DND-41 (cell line): ENCODE data around the gene OPCML.

Source experiments
- ATAC-seq: fragments of 200-7000 bp; cut with Tn5 transposase; 3 replicates; pipeline ENCODE4 v1.9.1; 2021; ENCODE audit warnings: low read depth; ENCODE audit not compliant: insufficient read depth
- DNase-seq: peaks from one replicate; pipeline ENCODE4 v3.0.0-alpha.2; 2020
- H2AFZ ChIP-seq: 2 replicates; pipeline ENCODE4 v1.6.0; 2012; ENCODE audit warnings: low read depth, low read length
- H3K27ac ChIP-seq: 2 replicates; pipeline ENCODE4 v1.5.1; 2012; ENCODE audit warnings: low read length, inconsistent platforms
- H3K27me3 ChIP-seq: fragments of 200-600 bp; sonication (generic); 2 replicates; pipeline ENCODE4 v1.6.0; 2012; ENCODE audit warnings: low read length, mild to moderate bottlenecking, inconsistent platforms; ENCODE audit not compliant: insufficient read depth, poor library complexity
- H3K36me3 ChIP-seq: 2 replicates; pipeline ENCODE4 v1.5.1; 2012; ENCODE audit warnings: low read length, inconsistent platforms; ENCODE audit not compliant: insufficient read depth
- H3K4me1 ChIP-seq: 2 replicates; pipeline ENCODE4 v1.5.1; 2012; ENCODE audit warnings: mild to moderate bottlenecking, low read length; ENCODE audit not compliant: insufficient read depth
- H3K4me2 ChIP-seq: 2 replicates; pipeline ENCODE4 v1.6.0; 2012; ENCODE audit warnings: mild to moderate bottlenecking, moderate library complexity, low read length, inconsistent platforms; ENCODE audit not compliant: insufficient read depth
- H3K4me3 ChIP-seq, 2 experiments: fragments of 200-600 bp in 1 of 2; shearing (Covaris generic) in 1 of 2; 2 replicates each; pipeline ENCODE4 v1.5.1; 2012 to 2016; ENCODE audit warnings: inconsistent platforms in 2 of 2, low read length in 2 of 2, mild to moderate bottlenecking in 2 of 2, low read depth in 1 of 2, moderate library complexity in 1 of 2
- H3K79me2 ChIP-seq: 2 replicates; pipeline ENCODE4 v1.6.0; 2012; ENCODE audit warnings: low read length, inconsistent platforms; ENCODE audit not compliant: insufficient read depth
- H3K9ac ChIP-seq: 2 replicates; pipeline ENCODE4 v1.6.0; 2012; ENCODE audit warnings: low read depth, mild to moderate bottlenecking, inconsistent platforms, low read length, moderate library complexity
- H3K9me3 ChIP-seq: 2 replicates; pipeline ENCODE4 v1.5.1; 2012; ENCODE audit warnings: low read length, moderate library complexity, mild to moderate bottlenecking, inconsistent platforms; ENCODE audit not compliant: insufficient read depth, severe bottlenecking
- H4K20me1 ChIP-seq: 2 replicates; pipeline ENCODE4 v1.6.0; 2012; ENCODE audit warnings: low read length; ENCODE audit not compliant: insufficient read depth
- CTCF ChIP-seq: IDR thresholded peaks from 2 replicates; pipeline ENCODE4 v1.5.1; 2012; ENCODE audit warnings: borderline replicate concordance, low read length, moderate library complexity, mild to moderate bottlenecking; ENCODE audit not compliant: poor library complexity, severe bottlenecking; ENCODE audit errors: extremely low read depth
- EZH2 ChIP-seq: IDR thresholded peaks from 3 replicates; pipeline ENCODE4 v1.6.1; 2012; ENCODE audit warnings: borderline replicate concordance, low read depth, mild to moderate bottlenecking, moderate library complexity, low read length, inconsistent platforms; ENCODE audit not compliant: severe bottlenecking

OPCML gene

GRCh38 chr11:133004369-133004768, 527.9 kb downstream of the OPCML start:
- H3K27me3 ChIP-seq, result peaks cover 3% of the 10 kb centered on the region
- H3K36me3 ChIP-seq, result no peaks in the 10 kb centered on the region
- no peaks in the 10 kb centered on the region for H3K4me1 ChIP-seq
- no peaks in the 10 kb centered on the region for H3K79me2 ChIP-seq
- DNase-seq, result no peak
- no peak overlapping the region for H3K4me3 ChIP-seq
- H3K9me3 ChIP-seq, result peaks cover 10% of the 10 kb centered on the region
- H3K4me2 ChIP-seq, result no peak overlapping the region
- H3K27ac ChIP-seq, result no peak overlapping the region
- ATAC-seq, result no peak
- H2AFZ ChIP-seq, result no peak overlapping the region
- H3K9ac ChIP-seq, result no peak overlapping the region
- TF ChIP-seq CTCF (no peak), EZH2 (no peak)
- no peaks in the 10 kb centered on the region for H4K20me1 ChIP-seq

GRCh38 chr11:132999516-132999915, 532.8 kb downstream of the OPCML start:
- Histone ChIP-seq H3K4me2 (no peak overlapping the region), H3K4me1 (no peaks in the 10 kb centered on the region), H3K4me3 (no peak overlapping the region), H3K36me3 (no peaks in the 10 kb centered on the region), H3K9me3 (no peaks in the 10 kb centered on the region), H3K27ac (no peak overlapping the region), H3K27me3 (no peaks in the 10 kb centered on the region), H3K9ac (no peak overlapping the region), H4K20me1 (no peaks in the 10 kb centered on the region), H3K79me2 (no peaks in the 10 kb centered on the region), H2AFZ (no peak overlapping the region)
- no peak for TF ChIP-seq CTCF
- no peak for TF ChIP-seq EZH2
- DNase-seq, result no peak
- no peak for ATAC-seq

GRCh38 chr11:132999031-132999430, 533.3 kb downstream of the OPCML start:
- ATAC-seq (no peak), DNase-seq (no peak)
- H3K27ac ChIP-seq, result no peak overlapping the region

More at GRCh38 chr11:132999031-132999430, 533.3 kb downstream of the OPCML start:
- H3K4me2 ChIP-seq, result no peak overlapping the region
- no peaks in the 10 kb centered on the region for H3K36me3 ChIP-seq
- TF ChIP-seq EZH2 (no peak), CTCF (no peak)
- no peaks in the 10 kb centered on the region for H4K20me1 ChIP-seq
- no peak overlapping the region for H3K9ac ChIP-seq
- no peak overlapping the region for H2AFZ ChIP-seq
- H3K4me3 ChIP-seq, result no peak overlapping the region
- H3K27me3 ChIP-seq, result no peaks in the 10 kb centered on the region
- H3K4me1 ChIP-seq, result no peaks in the 10 kb centered on the region
- no peaks in the 10 kb centered on the region for H3K79me2 ChIP-seq
- H3K9me3 ChIP-seq, result no peaks in the 10 kb centered on the region
